GM15510 (cell line): Measurements from ENCODE around the gene RIMBP2.

Source experiments
- POLR2A ChIP-seq: IDR thresholded peaks from 3 replicates; pipeline ENCODE4 v1.6.1; 2011; ENCODE audit warnings: borderline replicate concordance; ENCODE audit not compliant: insufficient read length; ENCODE audit errors: extremely low read depth

Gene RIMBP2

GRCh38 chr12:130664772-130665171, 51.3 kb downstream of the RIMBP2 start:
- TF ChIP-seq POLR2A: no peak

DNA sequence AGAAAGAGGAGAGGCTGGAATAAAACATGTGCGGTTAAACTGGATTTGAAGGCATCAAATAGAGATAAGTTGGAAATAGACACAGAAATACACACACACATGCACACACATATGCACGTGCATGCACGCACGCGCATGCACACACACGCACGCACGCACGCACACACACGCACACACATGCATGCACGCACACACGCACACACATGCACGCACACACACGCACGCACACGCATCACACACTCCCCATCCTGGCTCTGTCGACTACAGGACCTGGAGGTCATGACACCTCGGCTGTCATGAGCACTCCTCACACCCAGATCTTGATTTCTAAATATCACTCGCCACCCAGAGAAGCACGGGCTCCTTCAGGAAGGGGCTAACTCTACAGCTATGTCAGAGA, 51.8 kb downstream of the RIMBP2 start:
- no peak for TF ChIP-seq POLR2A

DNA sequence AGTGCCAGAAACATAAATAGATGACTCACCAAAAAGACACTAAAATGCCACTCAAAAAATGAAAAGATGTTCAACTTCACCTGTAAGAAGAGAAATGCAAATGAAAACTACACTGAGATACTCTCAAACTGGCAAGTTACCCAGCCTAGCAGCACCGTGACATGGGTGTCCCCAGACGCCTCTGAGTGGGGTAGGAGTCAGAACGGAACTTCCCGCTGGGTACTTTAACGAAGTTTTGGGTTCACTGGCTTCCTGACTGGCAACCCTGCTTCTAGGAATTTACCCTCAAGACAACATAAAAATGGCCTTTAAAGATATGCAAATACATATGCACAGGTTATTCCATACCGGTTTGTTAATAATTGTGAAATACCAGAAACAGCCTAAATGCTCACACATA, 52.6 kb downstream of the RIMBP2 start:
- no peak for TF ChIP-seq POLR2A

GRCh38 chr12:130661486-130662255, 54.4 kb downstream of the RIMBP2 start:
- no peak for TF ChIP-seq POLR2A

DNA sequence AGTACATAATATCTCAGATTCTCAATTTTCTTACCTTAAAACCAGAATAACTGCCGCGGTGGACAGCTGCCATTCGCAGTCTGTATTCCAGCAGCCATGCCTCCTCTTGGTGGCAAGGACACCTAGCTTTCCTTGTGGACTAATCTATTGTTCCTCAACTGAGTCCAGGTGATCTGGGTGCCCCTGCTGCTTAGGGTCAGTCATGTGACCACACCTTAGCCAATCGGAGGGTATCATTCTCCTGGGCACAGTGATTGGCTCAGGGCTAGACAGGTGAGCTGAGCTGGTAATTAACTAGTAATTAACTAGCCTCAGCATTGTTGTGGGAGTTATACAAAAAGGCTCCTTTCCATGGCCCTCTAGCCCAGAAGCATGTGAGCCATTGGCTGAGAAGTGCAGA, 55.0 kb downstream of the RIMBP2 start:
- TF ChIP-seq POLR2A: no peak

DNA sequence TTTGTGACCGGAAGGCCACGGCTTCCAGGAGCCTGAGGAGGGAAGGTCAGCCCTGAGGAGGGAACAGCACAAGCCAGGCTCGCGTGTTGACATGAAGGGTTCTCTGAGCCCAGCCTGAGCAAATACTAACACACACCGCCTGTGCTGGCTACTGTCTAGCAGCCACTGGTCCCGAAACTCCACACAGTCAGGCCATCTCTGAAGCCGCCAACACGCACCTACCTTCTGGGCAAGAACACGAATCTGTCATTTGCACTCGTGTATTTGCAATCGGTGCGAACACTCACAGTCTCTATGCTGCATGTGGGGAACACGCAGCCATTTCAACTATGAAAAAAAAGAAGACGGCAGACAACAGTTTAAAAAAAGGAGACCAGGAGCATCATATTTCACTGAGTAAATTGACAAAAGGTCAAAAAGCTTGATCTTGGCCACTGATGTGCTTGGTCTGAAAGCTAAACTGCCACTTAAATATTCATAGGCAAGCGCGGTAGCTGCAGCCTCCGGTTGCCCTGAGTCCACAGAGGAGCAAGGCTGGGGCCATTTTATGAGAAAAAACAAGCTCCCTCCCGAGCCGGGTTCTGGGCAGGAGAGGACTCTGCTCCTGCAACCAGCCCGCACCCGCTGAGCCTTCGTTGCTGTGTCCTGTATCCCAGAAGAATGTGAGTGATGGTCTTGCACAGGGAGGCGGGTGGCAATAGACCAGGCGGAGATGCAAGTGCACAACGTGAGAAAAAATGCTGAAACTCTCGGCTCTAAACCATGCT, 57.8 kb downstream of the RIMBP2 start:
- TF ChIP-seq POLR2A: no peak

GRCh38 chr12:130656411-130656810, 59.7 kb downstream of the RIMBP2 start:
- TF ChIP-seq POLR2A: no peak

DNA sequence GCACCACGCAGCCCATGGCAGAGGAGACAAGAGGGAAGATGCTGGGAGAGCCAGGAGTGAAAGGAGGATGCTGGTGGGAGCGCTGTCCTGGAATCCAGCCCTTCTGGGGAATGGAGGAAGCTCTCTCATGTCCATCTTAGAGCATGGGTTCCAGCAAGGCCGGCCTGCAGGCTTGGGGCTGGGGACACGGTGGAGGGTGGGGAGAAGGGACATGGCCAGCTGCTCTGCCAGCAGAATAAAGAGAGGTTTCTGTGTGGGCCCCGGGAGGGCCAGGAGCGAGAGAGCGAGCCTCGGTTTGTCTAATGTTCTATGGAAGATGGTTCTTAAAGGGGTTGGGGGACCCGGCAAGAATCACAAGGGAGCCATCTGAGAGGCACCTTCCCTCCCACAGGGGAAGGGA, 60.2 kb downstream of the RIMBP2 start:
- TF ChIP-seq POLR2A: no peak

- no peak for TF ChIP-seq POLR2A
Observed at GRCh38 chr12:130655010-130655409, 61.1 kb downstream of the RIMBP2 start.

DNA sequence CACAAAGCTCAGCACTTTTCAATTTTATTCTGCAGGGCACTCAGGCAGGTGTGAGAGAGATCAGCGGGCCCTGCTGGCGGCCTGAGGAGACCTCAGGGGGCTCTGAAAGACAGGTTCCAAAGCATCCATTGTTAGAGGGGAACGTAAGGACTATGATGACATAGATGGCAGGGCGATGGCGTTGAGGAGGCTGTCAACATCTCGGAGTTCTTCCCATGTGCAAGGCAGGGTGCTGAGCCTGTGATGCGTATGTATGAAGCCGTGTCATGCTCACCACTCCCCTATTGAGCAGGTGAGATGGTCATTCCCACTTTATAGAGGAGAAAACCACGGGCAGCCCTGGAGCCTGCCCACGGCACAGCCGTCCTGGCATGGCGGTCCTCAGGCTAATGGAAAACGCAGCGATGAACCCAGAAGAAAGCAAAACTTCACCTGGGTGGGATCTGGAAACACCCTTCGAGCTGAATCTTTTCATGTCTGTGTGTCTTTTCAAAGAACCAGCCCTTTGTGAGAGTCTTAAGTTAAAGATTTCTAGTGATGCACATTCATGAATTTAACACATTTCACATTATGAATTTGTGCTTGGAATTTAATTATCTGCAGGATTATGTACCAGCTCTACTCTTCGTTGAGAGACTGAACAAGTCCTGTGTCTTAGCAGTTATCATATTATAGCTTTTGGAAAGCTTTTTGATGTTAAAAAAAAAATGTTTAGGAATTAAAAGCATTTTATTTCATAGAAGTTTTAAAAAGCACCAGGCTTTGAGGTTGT, 64.7 kb downstream of the RIMBP2 start:
- TF ChIP-seq POLR2A: no peak

GRCh38 chr12:130650131-130650530, 66.0 kb downstream of the RIMBP2 start:
- no peak for TF ChIP-seq POLR2A

- TF ChIP-seq POLR2A: no peak
Observed at GRCh38 chr12:130649101-130650045, 66.7 kb downstream of the RIMBP2 start.

GRCh38 chr12:130647814-130648213, 68.3 kb downstream of the RIMBP2 start:
- no peak for TF ChIP-seq POLR2A

DNA sequence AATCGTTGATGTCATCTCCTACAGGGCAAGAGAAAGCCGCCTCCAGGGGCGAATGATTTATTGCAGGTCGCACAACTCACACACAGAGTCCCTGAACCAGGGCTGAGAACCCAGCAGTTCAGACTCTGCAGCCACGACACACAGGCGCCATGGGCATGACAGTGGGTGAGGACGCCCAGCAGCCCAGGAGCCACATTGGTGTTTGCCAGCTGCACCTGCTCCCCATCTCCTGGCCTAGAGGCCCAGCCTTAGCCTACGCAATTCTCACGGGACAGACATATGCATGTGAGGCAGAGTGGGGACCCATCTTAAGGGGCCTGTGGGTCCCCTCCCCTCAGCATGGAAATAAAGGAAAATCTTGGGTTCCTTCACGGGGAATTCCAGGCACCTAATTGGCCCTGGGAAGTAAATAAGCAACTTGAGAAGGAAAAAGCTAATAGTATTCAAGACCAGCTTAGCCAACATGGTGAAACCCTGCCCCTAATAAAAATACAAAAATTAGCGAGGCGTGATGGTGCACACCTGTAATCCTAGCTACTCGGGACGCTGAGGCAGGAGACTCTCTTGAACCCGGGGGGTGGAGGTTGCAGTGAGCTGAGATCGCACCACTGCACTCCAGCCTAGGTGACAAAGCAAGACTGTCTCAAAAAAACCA, 69.3 kb downstream of the RIMBP2 start:
- no peak for TF ChIP-seq POLR2A
